Measurements from ENCODE around the gene TARS3. TPM values are rescaled to one million over a fixed set of nuclear protein-coding genes. Genes with fewer than 3 reads are reported as not detected.

TARS3 gene
- total RNA-seq, 4 donors from 2014 or later: 17.3 to 31.3 (median 27.7) TPM

DNA sequence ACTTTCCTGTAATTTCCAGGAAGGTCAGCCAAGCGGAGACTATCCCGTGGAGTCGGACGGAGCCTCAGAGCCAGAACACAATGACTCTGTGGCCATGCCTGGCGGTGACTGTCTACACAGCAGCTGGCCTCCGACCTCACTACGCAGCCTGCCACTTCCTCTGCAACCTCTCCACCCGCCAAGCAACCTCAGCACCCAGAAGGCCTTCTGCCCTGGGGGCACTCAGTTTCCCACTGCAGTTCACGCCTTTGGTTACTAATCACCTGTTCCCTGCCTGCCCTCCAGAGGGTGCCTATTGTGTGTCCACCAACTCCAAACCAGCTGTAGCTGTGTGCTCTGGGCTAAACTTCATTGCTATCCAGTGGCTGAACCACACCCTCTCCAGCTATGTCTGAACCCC lies 116.1 kb downstream of the TARS3 start:
- TF ChIP-seq, protein P1, sequence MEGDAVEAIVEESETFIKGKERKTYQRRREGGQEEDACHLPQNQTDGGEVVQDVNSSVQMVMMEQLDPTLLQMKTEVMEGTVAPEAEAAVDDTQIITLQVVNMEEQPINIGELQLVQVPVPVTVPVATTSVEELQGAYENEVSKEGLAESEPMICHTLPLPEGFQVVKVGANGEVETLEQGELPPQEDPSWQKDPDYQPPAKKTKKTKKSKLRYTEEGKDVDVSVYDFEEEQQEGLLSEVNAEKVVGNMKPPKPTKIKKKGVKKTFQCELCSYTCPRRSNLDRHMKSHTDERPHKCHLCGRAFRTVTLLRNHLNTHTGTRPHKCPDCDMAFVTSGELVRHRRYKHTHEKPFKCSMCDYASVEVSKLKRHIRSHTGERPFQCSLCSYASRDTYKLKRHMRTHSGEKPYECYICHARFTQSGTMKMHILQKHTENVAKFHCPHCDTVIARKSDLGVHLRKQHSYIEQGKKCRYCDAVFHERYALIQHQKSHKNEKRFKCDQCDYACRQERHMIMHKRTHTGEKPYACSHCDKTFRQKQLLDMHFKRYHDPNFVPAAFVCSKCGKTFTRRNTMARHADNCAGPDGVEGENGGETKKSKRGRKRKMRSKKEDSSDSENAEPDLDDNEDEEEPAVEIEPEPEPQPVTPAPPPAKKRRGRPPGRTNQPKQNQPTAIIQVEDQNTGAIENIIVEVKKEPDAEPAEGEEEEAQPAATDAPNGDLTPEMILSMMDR (IDR thresholded peaks at IDR 0.05; ENCODE audit: low read depth): no peak

DNA sequence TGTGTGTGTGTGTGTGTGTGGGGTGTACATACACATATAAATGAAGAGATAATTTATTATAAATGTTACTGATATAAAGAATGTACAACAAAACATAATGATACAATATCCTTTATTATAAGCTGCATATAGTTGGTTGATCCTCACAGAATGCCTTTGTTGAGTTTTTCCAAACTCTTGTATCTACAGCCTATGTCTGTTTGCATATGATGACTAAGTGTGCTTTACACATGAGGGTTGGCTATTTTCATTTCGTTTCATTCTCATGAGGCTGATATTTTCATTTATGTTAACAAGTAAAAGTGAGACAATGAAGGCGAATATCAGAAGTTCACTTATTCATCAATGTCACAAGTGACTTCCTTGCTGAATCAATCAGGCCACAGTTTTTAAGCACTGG lies 117.2 kb downstream of the TARS3 start:
- TF ChIP-seq, protein P1 (IDR thresholded peaks at IDR 0.05; ENCODE audit: low read depth): no peak

DNA sequence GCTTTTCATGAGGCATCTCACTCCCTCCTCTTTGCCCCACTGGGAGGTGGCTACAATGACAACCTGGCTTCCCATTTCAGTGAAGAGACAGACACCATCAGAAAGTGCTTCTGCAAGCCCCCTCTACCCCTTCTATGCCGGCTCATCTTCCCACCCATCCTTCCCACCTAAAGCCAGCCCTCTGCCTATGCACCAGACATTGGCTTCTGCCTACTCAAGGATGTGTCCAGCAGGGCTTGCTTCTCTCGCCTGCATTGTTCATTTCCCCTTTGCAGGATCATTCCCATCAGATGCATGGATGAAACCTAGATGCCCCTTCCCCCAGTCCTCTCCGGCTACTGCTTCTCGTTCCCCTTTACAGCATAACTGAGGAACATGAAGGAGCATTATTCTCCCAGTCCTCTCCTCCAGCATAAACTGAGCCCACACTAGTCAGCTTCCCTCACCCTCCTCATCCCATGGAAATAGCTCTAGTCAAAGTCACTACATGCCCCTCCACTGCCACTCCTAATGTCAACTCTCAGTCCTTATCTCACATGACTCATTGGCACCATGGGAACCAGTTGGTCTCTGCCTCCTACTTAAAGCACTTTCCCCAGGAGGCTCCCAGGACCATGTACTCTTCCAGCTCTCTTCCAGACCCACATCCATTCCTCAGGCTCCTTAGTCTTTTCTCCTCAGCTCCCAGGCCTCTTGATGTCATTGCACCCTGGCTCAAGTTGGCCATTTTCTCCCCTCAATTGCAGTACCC lies 120.0 kb downstream of the TARS3 start:
- TF ChIP-seq, protein P1 (IDR thresholded peaks at IDR 0.05; ENCODE audit: low read depth): no peak

Small RNAs within 50 kb of the gene (small RNA-seq; reads per million reads assigned to genes)
- not detected for gene RN7SL209P
- gene RNU6-807P: not detected

Other genes starting within 250 kb of the TARS3 start
- 1 to 10 TPM; 4.4 to 8.7 (median 5.9) TPM for gene PCSK6, start 234.8 kb downstream of the TARS3 start, total RNA-seq
- 10 to 100 TPM; 38.4 to 60.7 (median 47.7) TPM for gene TM2D3, start 72.1 kb downstream of the TARS3 start, total RNA-seq
- gene OR4F6, start 79.0 kb upstream of the TARS3 start, total RNA-seq: not detected
- gene OR4F15, start 87.7 kb upstream of the TARS3 start, total RNA-seq: not detected

Data from subcutaneous adipose tissue (tissue), 4 donors.